Right lobe of liver (tissue), 4 donors: ENCODE results near the gene OCEL1.

Source experiments
- CTCF ChIP-seq, 4 donors: fragments of 200-600 bp in 3 of 4; fragments of 450-650 bp in 1 of 4; IDR thresholded peaks; one replicate each; pipeline versions ENCODE4 v1.5.1 to v1.8.0; 2016 to 2022; ENCODE audit warnings: antibody characterized with exemption in 4 of 4, mild to moderate bottlenecking in 2 of 4
- POLR2A ChIP-seq: fragments of 450-650 bp; IDR thresholded peaks from one replicate; pipeline ENCODE4 v1.6.1; 2017; ENCODE audit warnings: antibody characterized with exemption, mild to moderate bottlenecking
- donor health status: DM: no; HTN: no; CAD: no.
- donor health status: DM: no; HTN: no; CAD: no.
- donor health status: DM: no; HTN: yes; CAD: no.

- TF ChIP-seq CTCF (IDR thresholded peaks at IDR 0.05) (peak; percentile 15 to 46 (median 30)), POLR2A (no peak)
Measured at GRCh38 chr19:17235300-17235970, 9.4 kb downstream of the OCEL1 start.
